ENCODE data around the gene CREBBP.

GRCh38 chr16:3822366-3823045 lies 58.0 kb downstream of the CREBBP start:
- TF ChIP-seq CTCF (optimal IDR thresholded peaks at IDR 0.05 in 1 of 3, IDR thresholded peaks at IDR 0.05 in 1 of 3, conservative IDR thresholded peaks at IDR 0.05 in 1 of 3; ENCODE audit: extremely low read depth in 1 of 3, insufficient read depth in 2 of 3, low read length in 3 of 3) (no peak), EZH2 (IDR thresholded peaks at IDR 0.05; ENCODE audit: low read length) (no peak)
